GM12801 (cell line): Measurements from ENCODE around the gene TRIM14.

Source experiments
- CTCF ChIP-seq: IDR thresholded peaks from one replicate; pipeline ENCODE4 v1.5.1; 2011; ENCODE audit warnings: control low read depth; ENCODE audit not compliant: insufficient read length; ENCODE audit errors: extremely low read depth

The TRIM14 gene

GRCh38 chr9:98130576-98131228 lies 11.7 kb upstream of the TRIM14 start:
- no peak for TF ChIP-seq CTCF

GRCh38 chr9:98129451-98129881 lies 10.4 kb upstream of the TRIM14 start:
- no peak for TF ChIP-seq CTCF

GRCh38 chr9:98128316-98128715 lies 9.3 kb upstream of the TRIM14 start:
- TF ChIP-seq CTCF, result no peak

GRCh38 chr9:98127226-98127625 lies 8.2 kb upstream of the TRIM14 start:
- TF ChIP-seq CTCF, result no peak

- TF ChIP-seq CTCF, result no peak
These were observed 5.8 kb upstream of the TRIM14 start for GRCh38 chr9:98124637-98125426.

- TF ChIP-seq CTCF, result no peak
These were observed 2.0 kb upstream of the TRIM14 start for GRCh38 chr9:98121058-98121457.

GRCh38 chr9:98120476-98120875 lies 1.5 kb upstream of the TRIM14 start:
- TF ChIP-seq CTCF, result no peak
